Pulmonary artery endothelial cell (primary cell): ENCODE data around the gene TPT1. TPM values are rescaled to one million over a fixed set of nuclear protein-coding genes. Genes with fewer than 3 reads are reported as not detected.
"Not testable (repeated sequence)": the region's sequence is repeated elsewhere in the genome, so short reads cannot be mapped to it uniquely, and the experiment has no call there.

ENCODE experiments used
- DNase-seq: peaks from one replicate; pipeline ENCODE4 v3.0.0-alpha.2; 2011; ENCODE audit warnings: low read depth, low spot score
- total RNA-seq: library from RNA; depleted of rRNA; stranded (reverse); fragments of >200 nt; gene quantifications from 2 replicates; pipeline ENCODE4 v1.2.3, GENCODE V29; 2014

The TPT1 gene
- 2,284 and 2,494 TPM in 2 replicates for total RNA-seq

DNA sequence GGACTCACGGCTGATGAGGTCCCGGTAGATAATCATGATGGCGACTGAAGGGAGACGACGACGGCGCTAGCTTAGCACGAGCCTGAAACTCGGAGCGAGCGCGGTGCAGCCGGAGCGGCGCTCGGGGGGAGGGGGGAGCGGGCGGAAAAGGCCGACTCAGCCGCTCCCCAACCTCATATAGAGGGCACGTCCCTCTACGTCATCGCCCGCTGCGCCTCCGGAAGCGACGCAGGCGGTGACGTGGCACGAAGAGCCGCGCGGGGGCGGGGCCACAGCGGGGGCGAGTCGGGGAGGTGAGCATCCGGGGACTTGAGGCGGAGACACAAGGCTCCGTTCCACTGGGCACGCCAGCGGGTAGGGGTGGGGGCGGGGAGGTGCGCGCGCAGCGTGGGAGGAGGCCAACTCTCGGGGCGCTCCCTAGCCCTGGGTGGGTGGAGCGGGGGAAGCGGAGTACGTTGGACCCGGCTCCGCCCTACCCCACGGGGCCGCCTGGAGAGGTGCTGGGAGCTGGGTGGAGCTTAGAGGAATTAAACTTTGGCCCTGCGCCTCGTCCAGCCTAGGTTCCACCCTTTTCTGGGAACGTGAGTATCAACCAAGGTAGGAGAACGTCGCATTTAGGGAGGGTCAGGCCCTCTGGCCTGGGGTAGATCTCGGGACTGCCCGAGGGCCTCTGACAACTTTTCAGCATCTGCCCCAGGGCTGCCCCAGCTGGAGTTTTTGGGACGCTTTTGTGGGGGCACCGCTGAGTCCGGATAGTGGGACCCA, at the start of gene TPT1:
TPT1 (minus strand) TSS at position 150 of the 765 bp plus-strand sequence; CDS start at position 36, 114 bp downstream.
- peak; percentile 89 for DNase-seq

DNA sequence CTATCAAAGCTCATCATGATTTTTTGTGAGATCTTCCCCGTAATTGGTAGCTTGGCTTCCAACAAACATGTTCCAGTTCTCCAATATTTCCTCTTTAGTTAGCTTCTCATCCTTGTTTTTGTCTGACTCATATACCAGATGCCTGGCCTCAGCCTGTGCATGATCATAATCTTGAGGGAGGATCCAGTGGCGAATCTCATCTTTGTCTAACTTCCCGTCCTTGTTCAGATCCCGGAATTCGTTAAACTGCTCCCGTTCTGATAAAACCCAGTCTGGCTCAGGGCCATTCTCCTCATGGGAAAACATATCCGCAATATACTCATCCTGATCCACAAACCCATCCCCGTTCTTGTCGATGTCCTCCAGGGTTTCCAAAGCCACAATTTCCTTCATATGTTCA, 49.4 kb upstream of the TPT1 start:
- DNase-seq: not testable (repeated sequence)

DNA sequence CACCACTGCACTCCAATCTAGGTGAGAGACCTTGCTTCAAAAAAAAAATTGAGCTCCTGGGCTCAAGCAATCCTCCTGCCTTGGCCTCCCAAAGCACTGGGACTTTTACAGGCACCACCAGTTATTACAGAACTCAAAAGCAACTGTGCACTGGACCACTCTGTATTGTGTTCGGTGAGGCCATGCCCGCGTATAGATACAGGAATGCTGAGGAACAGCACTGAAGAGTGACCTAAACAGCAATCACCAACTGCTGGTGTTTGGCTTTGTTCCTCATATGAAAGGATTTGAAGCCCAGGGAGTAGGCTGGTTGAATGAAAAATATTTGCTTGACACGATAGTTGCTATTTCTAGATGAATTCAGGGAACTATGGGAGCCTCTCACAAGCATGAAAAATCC, 47.7 kb upstream of the TPT1 start:
- DNase-seq: no peak

DNA sequence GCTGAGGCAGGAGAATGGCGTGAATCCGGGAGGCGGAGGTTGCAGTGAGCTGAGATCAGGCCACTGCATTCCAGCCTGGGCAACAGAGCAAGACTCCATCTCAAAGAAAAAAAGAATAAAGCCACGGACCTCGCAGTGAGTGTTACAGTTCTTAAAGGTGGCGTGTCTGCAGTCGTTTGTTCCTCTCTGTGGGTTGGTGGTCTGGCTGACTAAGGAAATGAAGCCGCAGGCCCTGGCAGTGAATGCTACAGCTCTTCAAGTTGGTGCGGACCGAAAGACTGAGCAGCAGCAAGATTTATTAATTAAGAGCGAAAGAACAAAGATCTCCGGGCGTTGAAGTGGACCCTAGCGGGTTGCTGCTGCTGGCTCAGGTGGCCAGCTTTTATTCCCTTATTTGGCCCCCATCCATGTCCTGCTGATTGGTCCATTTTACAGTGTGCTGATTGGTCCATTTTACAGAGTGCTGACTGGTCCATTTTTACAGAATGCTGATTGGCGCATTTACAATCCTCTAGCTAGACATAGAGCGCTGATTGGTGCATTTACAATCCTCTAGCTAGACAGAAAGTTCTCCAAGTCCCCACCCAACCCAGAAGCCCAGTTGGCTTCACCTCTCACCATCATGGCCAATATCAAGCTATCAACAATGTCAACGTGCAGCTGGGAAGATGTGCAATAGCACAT, 46.1 kb upstream of the TPT1 start:
- not testable (repeated sequence) for DNase-seq

DNA sequence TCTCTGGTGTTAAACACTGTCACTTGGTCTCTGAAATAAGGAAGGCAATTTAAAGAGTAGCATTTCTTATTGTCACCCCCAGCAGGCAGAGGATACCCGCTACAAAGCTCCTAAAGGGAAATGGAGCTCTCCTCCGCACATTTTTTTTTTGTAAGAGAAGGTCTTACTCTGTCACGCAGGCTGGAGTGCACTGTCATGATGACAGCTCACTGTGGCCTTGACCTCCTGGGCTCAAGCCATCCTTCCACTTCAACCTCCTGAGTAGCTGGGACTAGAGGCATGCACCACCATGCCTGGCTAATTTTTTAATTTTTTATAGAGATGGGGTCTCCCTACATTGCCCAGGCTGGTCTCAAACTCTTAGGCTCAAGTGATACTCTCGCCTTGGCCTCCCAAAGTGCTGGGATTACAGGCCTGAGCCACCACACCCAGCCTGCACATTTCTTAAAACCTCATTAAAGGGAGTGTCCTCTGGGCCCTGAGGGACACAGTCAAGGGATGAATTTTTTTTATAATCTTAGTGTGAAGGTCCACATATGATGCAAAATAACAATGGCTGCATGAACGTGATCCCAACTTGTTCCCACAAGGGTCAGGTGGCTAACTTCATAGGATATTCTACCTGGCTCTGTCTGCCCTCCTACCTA, 45.0 kb upstream of the TPT1 start:
- DNase-seq: no peak

DNA sequence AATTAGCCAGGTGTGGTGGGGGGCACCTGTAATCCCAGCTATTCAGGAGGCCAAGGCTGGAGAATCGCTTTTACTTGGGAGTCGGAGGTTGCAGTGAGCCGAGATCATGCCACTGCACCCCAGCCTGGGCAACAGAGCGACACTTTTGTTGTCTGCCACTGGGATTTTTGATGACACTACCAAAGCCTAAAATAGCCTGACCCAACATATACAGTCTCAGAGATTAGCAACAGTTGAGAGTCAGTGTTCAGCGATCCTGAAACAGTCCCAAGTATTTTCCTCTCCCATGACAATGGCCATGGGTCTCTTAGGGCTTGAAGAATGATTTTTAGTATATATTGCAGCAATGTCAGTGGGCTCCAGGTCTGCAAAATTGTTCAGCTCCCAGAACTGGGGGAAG, 44.3 kb upstream of the TPT1 start:
- DNase-seq: no peak

DNA sequence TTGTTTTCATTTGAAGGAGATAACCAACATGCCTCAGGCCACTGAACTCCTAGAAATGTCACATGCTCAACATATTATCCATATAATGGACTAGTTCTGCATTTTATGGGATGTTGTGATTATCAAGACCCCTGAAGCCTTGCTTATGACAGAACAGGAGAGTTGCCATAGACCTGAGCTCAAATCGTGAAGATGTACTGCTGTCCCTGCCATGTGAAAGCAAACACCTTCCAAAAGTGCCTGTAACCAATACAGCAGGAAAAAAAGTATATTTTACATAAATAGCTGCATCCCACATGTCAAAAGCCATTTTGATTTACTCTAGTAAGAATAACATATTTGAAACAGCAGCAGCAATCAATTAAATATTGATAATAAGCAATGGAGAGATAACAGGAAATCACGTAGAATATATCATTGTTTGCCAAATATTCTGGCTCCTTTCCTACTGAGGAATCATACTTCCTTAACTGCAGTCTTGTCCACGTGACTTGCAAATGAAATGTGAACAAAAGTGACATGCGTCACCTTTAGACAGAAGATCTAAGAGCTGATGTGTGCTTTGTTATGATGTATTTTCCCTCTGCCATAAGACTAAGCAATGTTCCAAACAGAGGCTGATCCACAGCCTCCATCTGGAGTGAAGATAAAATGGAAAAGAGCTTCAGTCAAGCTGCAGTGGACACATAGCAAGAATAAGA, 43.6 kb upstream of the TPT1 start:
- no peak for DNase-seq

DNA sequence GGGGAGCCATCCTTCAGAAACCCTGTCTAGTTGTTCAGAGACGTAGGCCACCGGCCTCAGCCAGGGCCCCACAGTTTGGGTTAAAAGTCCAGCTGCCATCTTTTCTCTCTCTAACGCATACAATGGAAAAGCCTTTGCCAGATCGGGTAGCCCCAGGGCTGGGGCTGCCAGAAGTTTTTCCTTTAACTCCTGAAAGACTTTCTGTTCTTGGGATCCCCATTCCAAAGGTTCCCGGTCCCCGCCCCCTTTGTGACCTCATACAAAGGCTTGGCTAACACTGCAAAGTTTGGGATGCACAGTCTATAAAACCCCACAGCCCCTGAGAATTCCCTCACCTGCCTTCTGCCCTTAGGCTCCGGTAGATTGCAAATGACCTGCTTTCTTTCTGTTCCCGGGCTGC, 41.8 kb upstream of the TPT1 start:
- not testable (repeated sequence) for DNase-seq

DNA sequence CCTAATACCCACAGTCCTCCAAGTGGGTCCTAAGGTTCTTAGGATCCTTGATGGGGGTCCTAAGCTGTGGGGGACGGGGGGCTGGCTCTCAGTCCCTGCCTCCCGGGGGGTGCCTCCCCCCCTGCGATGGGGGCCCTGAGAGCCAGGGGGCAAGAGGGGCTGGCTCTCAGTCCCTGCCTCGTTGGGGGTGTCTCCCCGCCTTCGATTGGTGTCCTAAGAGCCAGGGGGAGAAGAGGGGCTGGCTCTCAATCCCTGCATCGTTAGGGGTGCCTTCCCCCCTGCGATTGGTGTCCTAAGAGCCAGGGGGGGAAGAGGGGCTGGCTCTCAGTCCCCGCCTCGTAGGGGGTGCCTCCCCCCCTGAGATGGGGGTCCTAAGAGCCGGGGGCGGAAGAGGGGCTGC, 40.2 kb upstream of the TPT1 start:
- DNase-seq: no peak

DNA sequence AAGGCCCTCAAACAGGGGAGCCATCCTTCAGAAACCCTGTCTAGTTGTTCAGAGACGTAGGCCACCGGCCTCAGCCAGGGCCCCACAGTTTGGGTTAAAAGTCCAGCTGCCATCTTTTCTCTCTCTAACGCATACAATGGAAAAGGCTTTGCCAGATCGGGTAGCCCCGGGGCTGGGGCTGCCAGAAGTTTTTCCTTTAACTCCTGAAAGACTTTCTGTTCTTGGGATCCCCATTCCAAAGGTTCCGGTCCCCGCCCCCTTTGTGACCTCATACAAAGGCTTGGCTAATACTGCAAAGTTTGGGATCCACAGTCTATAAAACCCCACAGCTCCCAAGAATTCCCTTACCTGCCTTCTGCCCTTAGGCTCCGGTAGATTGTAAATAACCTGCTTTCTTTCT, 39.7 kb upstream of the TPT1 start:
- DNase-seq: not testable (repeated sequence)

DNA sequence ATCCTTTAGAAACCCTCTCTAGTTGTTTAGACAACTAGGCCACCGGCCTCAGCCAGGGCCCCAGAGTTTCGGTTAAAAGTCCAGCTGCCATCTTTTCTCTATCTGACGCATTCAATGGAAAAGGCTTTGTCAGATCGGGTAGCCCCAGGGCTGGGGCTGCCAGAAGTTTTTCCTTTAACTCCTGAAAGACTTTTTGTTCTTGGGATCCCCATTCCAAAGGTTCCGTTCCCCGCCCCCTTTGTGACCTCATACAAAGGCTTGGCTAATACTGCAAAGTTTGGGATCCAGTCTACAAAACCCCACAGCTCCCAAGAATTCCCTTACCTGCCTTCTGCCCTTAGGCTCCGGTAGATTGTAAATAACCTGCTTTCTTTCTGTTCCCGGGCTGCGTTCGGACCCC, 38.5 kb upstream of the TPT1 start:
- DNase-seq: not testable (repeated sequence)

DNA sequence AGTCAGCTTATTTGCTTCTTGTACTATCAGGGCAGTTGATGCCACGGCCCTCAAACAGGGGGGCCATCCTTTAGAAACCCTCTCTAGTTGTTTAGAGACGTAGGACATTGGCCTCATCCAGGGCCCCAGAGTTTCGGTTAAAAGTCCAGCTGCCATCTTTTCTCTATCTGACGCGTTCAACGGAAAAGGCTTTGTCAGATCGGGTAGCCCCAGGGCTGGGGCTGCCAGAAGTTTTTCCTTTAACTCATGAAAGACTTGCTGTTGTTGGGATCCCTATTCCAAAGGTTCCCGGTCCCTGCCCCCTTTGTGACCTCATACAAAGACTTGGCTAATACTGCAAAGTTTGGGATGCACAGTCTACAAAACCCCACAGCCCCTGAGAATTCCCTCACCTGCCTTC, 37.8 kb upstream of the TPT1 start:
- DNase-seq: not testable (repeated sequence)

DNA sequence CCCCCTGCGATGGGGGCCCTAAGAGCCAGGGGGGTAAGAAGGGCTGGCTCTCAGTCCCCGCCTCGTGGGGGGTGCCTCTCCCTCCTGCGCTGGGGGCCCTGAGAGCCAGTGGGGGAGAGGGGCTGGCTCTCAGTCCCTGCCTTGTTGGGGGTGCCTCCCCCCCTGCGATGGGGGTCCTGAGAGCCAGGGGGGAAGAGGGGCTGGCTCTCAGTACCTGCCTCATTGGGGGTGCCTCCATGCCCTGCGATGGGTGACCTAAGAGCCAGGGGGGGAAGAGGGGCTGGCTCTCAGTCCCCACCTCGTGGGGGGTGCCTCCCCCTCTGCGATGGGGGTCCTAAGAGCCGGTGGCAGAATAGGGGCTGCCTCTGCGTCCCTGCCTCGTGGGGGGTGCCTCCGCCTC, 36.3 kb upstream of the TPT1 start:
- DNase-seq: not testable (repeated sequence)

DNA sequence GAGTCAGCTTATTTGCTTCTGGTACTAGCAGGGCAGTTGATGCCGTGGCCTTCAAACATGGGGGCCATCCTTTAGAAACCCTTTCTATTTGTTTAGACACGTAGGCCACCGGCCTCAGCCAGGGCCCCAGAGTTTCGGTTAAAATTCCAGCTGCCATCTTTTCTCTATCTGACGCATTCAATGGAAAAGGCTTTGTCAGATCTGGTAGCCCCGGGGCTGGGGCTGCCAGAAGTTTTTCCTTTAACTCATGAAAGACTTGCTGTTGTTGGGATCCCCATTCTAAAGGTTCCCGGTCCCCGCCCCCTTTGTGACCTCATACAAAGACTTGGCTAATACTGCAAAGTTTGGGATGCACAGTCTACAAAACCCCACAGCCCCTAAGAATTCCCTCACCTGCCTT, 35.7 kb upstream of the TPT1 start:
- not testable (repeated sequence) for DNase-seq

DNA sequence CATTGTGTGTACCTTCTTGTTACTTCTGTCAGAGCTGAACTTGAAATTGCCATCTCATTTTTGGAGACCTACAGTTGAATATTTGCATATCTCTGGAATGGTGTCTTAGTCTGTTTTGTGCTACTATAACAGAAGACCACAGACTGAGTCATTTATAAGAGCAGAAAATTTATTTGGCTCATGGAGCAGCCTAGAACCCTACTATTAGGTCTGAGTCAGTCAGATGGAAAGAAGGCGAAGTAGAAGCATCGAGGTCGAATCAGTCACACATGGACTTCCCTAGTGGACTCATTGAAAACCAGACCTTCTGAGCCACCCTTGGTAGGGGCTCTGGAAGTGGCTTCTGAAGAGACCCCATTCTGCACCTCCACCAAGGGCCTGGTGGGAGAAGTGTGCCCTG, 33.9 kb upstream of the TPT1 start:
- no peak for DNase-seq

DNA sequence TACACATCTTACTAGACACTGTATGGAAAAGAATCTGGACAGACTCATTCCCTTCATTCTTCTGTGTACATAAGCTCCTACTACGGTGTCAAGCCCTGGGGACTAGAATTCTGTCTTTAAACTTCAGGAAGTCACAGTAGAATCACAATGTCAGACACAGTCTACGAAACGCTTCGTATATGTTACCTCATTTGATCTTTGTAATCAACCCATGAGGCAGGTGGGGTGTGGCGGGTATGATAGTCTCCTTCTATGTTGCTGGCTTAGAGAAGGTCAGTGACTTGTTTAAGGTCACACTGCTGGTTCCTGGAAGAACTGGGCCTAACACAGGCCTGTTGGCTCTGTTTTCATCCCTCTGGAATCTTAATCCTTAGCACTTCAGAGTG, 32.2 kb upstream of the TPT1 start:
- DNase-seq: no peak

DNA sequence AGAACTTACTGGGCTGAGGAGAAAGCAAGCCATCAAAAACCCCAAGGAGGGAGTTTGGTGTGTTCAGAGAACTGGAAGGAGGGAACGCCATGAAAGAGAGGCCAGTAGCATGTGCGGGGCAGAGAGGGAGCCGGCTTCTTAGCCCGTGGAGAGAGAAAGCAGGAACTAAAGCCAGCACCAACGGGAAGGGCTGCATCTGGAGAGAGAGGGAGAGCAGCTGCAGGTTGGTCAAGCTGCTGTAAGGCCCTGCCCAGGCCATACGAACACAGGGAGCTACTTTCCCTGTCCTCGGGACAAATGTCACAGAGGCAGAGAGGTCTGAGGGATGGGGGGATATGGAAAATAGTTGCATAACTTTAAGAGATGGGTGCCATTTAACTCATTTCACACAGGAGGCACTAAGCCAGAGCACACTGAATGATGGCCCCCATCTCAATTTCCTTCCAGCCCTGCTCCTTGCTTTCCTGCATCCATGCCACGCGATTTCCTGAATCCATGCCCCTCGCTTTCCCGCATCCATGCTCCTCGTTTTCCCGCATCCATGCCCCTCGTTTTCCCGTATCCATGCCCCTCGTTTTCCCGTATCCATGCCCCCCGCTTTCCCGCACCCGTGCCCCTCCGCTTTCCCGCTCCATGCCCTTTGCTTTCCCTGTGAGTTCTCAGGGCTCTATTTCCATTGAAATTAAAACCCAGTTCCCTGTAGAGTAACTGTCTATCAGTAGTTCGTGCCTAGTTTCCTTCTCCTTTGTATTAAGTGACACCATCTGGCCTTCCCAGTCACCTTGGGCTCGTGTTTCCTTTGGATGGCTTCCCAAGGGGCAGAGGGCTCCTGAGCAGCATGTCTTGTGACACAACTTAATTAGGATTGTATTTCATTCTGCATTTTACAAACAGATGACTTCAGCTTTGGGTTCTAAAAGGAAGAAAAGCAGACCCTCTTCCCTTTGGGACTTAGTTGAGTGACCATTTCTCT, 31.5 kb upstream of the TPT1 start:
- DNase-seq: no peak

DNA sequence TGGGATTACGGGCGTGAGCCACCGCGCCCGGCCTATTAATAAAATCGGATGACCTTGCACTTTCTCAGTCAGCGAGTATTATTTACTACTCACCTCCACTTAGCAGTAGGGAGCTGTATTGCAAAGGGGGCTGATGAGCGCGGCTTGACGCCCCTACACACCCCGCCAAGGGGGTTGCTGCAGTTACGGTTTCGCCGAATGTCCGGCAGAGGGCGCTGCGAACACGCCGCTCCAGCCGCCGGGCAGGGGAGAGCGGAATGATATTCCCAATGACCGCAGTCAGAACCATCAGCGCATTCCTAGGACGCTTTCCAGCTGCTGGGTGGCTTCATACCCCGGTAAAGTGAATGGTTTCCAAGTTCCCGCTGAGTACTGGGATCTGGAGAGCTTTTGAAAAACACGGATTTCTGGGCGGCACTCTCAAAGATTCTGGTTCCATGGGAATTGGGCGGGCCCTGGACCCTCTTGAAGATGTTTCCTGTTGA, 30.0 kb upstream of the TPT1 start:
- DNase-seq: peak; percentile 17

DNA sequence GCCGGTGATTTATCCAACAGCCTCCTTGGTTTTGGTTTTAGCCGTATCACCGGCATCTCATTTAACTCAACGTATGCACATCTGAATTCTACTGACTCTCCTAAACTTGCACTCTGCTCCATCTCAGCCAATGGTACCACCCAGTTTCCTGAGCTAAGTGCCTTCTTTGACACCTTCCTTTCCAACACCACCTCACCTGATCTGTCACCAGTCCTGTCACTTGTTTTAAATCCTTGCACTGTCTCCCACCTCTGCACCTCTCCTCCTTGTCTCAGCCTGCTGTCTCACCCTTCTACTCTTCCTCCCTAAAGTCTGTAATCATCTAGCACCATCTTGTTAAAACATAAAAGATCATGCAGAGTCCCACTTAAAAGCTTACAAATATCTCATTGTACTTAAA, 28.1 kb upstream of the TPT1 start:
- no peak for DNase-seq

DNA sequence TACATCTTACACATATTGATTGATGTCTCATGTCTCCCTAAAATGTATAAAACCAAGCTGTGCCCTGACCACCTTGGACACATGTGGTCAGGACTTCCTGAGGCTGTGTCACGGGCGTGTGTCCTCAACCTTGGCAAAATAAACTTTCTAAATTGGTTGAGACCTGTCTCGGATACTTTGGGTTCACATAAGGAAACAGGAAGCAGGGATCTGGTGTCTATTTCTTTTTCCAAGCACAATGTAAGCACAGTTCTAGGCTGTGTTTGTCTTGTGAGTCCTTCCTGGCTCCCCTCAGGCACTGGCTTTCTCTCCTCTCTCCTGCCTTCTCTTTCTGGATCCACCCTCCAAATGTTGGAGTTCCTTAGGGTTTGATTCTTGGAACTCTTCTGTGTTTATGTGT, 27.6 kb upstream of the TPT1 start:
- no peak for DNase-seq

DNA sequence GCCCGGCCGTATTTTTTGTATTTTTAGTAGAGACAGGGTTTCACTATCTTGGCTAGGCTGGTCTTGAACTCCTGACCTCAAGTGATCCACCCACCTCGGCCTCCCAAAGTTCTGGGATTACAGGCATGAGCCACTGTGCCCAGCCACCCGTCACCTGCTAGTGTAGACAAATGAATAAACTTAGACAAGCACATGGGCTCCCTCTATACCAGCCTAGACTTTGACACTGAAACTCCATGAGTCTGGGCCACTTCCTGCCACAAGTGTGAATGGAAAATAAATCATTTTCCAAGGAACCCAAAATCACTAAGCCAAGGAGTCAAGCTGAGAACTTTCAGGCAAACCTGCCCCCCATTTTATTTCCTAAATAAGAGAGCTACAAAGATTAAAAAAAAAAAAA, 27.0 kb upstream of the TPT1 start:
- no peak for DNase-seq
